PC-9 (cell line): ENCODE data around the gene TLR3. TPM values are rescaled to one million over a fixed set of nuclear protein-coding genes. Genes with fewer than 3 reads are reported as not detected.

Experiments
- BruUV-seq: library from RNA; stranded (reverse); fragments of 400-500 nt; replicated peaks from 2 replicates; lab custom pipeline; 2021; lab: Mats Ljungman, UMichigan
- CTCF ChIA-PET: fragments of 300-600 bp; sonication (Branson Sonifier 250); formaldehyde crosslinking; loops from one replicate; lab custom pipeline; 2022; ENCODE audit warnings: antibody characterized with exemption; lab: Charles Lee
- POLR2A ChIA-PET: fragments of 300-600 bp; sonication (Branson Sonifier 250); formaldehyde crosslinking; loops from one replicate; lab custom pipeline; 2022; ENCODE audit warnings: antibody characterized with exemption; ENCODE audit not compliant: unreplicated experiment; lab: Charles Lee
- DNase-seq, 2 experiments: peaks; one replicate each; pipeline versions ENCODE4 v3.0.0 to v3.0.0-alpha.2; 2015 to 2022; ENCODE audit warnings: mixed read lengths in 1 of 2
- H2AFZ ChIP-seq: fragments of 200-600 bp; sonication (generic); 2 replicates; pipeline ENCODE4 v1.8.1; 2017; ENCODE audit warnings: antibody characterized with exemption
- H3F3A ChIP-seq: fragments of 200-600 bp; sonication (generic); 2 replicates; pipeline ENCODE4 v1.8.1; 2017; ENCODE audit warnings: antibody characterized with exemption, mild to moderate bottlenecking, low read depth; ENCODE audit not compliant: insufficient read depth
- H3K27ac ChIP-seq: fragments of 200-600 bp; sonication (generic); 2 replicates; pipeline ENCODE4 v1.6.1; 2016; ENCODE audit warnings: mixed run types
- H3K27me3 ChIP-seq: fragments of 200-600 bp; sonication (generic); 2 replicates; pipeline ENCODE4 v1.6.1; 2016; ENCODE audit warnings: low read depth, mixed run types; ENCODE audit not compliant: insufficient read depth
- H3K36me3 ChIP-seq: fragments of 200-600 bp; sonication (generic); 2 replicates; pipeline ENCODE4 v1.6.1; 2016; ENCODE audit warnings: low read depth, mixed run types
- H3K4me1 ChIP-seq: fragments of 200-600 bp; sonication (generic); replicated peaks from 2 replicates; pipeline ENCODE4 v1.6.1; 2016; ENCODE audit warnings: mixed run types; ENCODE audit not compliant: insufficient read depth
- H3K4me2 ChIP-seq: fragments of 200-600 bp; sonication (generic); 2 replicates; pipeline ENCODE4 v1.6.1; 2017; ENCODE audit warnings: mixed run types
- H3K4me3 ChIP-seq: fragments of 200-600 bp; sonication (generic); 2 replicates; pipeline ENCODE4 v1.6.1; 2016; ENCODE audit warnings: mixed run types
- H3K79me2 ChIP-seq: fragments of 200-600 bp; sonication (generic); 2 replicates; pipeline ENCODE4 v1.6.1; 2017; ENCODE audit warnings: low read depth, mixed run types
- H3K9me2 ChIP-seq: fragments of 200-600 bp; sonication (generic); 2 replicates; pipeline ENCODE4 v1.8.1; 2017; ENCODE audit warnings: mild to moderate bottlenecking; ENCODE audit not compliant: insufficient read depth
- H3K9me3 ChIP-seq: fragments of 200-600 bp; sonication (generic); 2 replicates; pipeline ENCODE4 v1.8.1; 2016; ENCODE audit warnings: low read depth; ENCODE audit not compliant: insufficient read depth
- H4K20me1 ChIP-seq: fragments of 200-600 bp; sonication (generic); 2 replicates; pipeline ENCODE4 v1.8.1; 2017; ENCODE audit not compliant: insufficient read depth
- EZH2 ChIP-seq: fragments of 200-600 bp; sonication (generic); IDR thresholded peaks from 2 replicates; pipeline ENCODE4 v1.8.0; 2017; ENCODE audit warnings: antibody characterized with exemption, low read depth
- intact Hi-C: fragments of 100-400 bp; cut with micrococcal nuclease; formaldehyde crosslinking; loops from one replicate; pipeline ENCODE4 v1.10.0; 2022; ENCODE audit not compliant: unreplicated experiment
- total RNA-seq: library from RNA; stranded (reverse); gene quantifications from 2 replicates; pipeline ENCODE4 v1.2.3, GENCODE V29; 2021
- TF ChIP-seq, protein P1 (sequence below): fragments of 200-600 bp; sonication (generic); conservative IDR thresholded peaks from 2 replicates; pipeline ENCODE4 v1.6.1; 2017; ENCODE audit warnings: mixed run types, antibody characterized with exemption, mild to moderate bottlenecking, moderate library complexity

Gene TLR3
- total RNA-seq, 1 experiment from 2014 or later: 10.3 TPM

DNA sequence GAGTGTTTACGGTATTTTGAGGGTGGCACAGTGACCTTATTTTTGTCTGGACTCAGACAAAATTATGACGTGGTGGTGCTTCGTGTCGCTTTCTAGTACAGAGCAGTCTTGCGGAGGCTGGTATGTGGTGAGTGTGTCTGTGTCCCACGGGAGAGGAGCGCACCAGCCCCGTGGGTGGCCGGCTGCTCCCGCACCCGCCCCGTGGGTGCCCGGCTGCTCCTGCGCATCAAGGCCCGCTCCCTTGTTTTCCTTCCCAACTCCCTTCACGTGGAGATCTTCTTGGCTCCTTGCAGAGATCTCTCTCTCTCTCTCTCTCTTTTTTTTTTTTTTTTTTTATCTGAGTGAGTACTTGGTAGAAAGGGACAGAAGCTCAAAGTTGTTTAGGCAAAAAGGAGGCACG is 23.3 kb downstream of the TLR3 start:
- intact Hi-C loops: no loop called here
- POLR2A ChIA-PET: no interaction called here
- Histone ChIP-seq H3F3A (no peaks in the 10 kb centered on the region), H3K79me2 (no peaks in the 10 kb centered on the region), H3K27me3 (no peaks in the 10 kb centered on the region), H3K36me3 (no peaks in the 10 kb centered on the region), H3K4me3 (no peak overlapping the region), H3K9me3 (no peaks in the 10 kb centered on the region), H3K4me2 (no peak overlapping the region), H4K20me1 (no peaks in the 10 kb centered on the region), H3K9me2 (no peaks in the 10 kb centered on the region), H2AFZ (no peak overlapping the region), H3K4me1 (no peaks in the 10 kb centered on the region), H3K27ac (no peak overlapping the region)
- CTCF ChIA-PET: no interaction called here
- BruUV-seq: no TSS peak
- TF ChIP-seq, protein P1, sequence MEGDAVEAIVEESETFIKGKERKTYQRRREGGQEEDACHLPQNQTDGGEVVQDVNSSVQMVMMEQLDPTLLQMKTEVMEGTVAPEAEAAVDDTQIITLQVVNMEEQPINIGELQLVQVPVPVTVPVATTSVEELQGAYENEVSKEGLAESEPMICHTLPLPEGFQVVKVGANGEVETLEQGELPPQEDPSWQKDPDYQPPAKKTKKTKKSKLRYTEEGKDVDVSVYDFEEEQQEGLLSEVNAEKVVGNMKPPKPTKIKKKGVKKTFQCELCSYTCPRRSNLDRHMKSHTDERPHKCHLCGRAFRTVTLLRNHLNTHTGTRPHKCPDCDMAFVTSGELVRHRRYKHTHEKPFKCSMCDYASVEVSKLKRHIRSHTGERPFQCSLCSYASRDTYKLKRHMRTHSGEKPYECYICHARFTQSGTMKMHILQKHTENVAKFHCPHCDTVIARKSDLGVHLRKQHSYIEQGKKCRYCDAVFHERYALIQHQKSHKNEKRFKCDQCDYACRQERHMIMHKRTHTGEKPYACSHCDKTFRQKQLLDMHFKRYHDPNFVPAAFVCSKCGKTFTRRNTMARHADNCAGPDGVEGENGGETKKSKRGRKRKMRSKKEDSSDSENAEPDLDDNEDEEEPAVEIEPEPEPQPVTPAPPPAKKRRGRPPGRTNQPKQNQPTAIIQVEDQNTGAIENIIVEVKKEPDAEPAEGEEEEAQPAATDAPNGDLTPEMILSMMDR: no peak
- TF ChIP-seq EZH2: no peak
- DNase-seq: no peak

DNA sequence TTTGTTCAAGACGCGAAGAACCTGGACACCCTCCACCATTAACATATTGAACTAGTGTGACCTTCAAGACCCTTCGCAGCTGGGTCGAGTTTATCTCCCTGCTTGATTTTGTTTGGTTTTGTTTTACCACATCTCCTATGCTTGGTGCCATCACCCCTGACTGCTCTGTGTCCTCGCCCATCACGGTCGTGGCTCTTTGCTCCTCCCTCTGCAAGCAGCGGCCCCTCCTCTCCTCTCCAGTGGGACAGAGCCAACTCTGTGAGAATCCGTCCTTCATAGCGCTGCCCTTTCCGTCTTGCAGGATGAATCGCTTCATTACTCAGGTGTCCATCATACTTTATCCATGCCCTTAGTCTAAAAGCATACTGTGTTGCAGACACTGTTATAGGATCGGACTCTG is 26.4 kb downstream of the TLR3 start:
- intact Hi-C loops: no loop called here
- Histone ChIP-seq H3K9me2 (no peaks in the 10 kb centered on the region), H3K4me3 (no peak overlapping the region), H3K27ac (no peak overlapping the region), H3K4me2 (no peak overlapping the region), H3K79me2 (no peaks in the 10 kb centered on the region), H3F3A (no peaks in the 10 kb centered on the region), H3K9me3 (no peaks in the 10 kb centered on the region), H4K20me1 (no peaks in the 10 kb centered on the region), H3K36me3 (no peaks in the 10 kb centered on the region), H2AFZ (no peak overlapping the region), H3K27me3 (no peaks in the 10 kb centered on the region), H3K4me1 (no peaks in the 10 kb centered on the region)
- ChIA-PET CTCF (no interaction called here), POLR2A (no interaction called here)
- DNase-seq: no peak
- BruUV-seq: no TSS peak
- TF ChIP-seq, protein P1: no peak
- no peak for TF ChIP-seq EZH2

DNA sequence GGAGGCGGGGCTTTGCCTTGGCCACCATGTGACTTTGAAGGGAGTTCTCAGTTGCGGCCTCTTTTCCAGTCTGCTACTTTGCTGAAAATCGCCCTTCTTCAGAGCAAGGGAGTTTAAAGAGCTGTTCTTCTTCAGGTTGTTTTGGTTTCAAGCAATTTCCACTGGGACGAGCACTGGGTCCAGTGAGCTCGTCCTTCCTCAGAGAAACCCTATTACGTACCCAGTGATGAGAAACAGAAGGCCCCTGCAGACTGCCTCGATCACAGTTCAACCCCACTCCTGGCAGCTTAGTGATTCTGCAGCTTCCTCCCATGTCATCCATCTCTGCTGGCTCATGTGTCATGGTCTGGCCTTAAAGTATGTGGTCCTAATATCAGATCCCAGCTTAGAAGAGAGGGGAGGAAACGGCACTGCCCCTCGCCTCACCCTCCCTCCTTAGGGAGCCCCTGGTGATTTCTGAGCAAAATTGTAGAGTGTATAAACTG is 27.8 kb downstream of the TLR3 start:
- H3K9me2 ChIP-seq: no peaks in the 10 kb centered on the region
- ChIA-PET CTCF (no interaction called here), POLR2A (no interaction called here)
- intact Hi-C loops: no loop called here
- no peak overlapping the region for H3K27ac ChIP-seq
- H2AFZ ChIP-seq: no peak overlapping the region
- no peaks in the 10 kb centered on the region for H3F3A ChIP-seq
- no peaks in the 10 kb centered on the region for H3K4me1 ChIP-seq
- TF ChIP-seq, protein P1: no peak
- no peak for TF ChIP-seq EZH2
- H3K79me2 ChIP-seq: no peaks in the 10 kb centered on the region
- no TSS peak for BruUV-seq
- DNase-seq: no peak
- no peaks in the 10 kb centered on the region for H3K9me3 ChIP-seq
- no peaks in the 10 kb centered on the region for H3K36me3 ChIP-seq
- H4K20me1 ChIP-seq: no peaks in the 10 kb centered on the region
- no peak overlapping the region for H3K4me3 ChIP-seq
- no peaks in the 10 kb centered on the region for H3K27me3 ChIP-seq
- no peak overlapping the region for H3K4me2 ChIP-seq
